H1 (cell line): ENCODE results near the gene SCAPER.

Experiments used
- CEBPB ChIP-seq: IDR thresholded peaks from 2 replicates; pipeline ENCODE4 v1.6.1; 2012; ENCODE audit warnings: low read depth, low read length
- CREB1 ChIP-seq: IDR thresholded peaks from 2 replicates; pipeline ENCODE4 v1.6.1; 2012; ENCODE audit warnings: inconsistent platforms
- EP300 ChIP-seq, 2 experiments: IDR thresholded peaks; 1 replicate in 1 of 2; 2 replicates in 1 of 2; pipeline ENCODE4 v1.6.1; 2011 to 2012; ENCODE audit warnings: low read depth in 2 of 2, low read length in 2 of 2, mild to moderate bottlenecking in 2 of 2, borderline replicate concordance in 1 of 2, inconsistent platforms in 1 of 2, moderate library complexity in 1 of 2
- EZH2 ChIP-seq: fragments of 200-600 bp; sonication (generic); IDR thresholded peaks from 2 replicates; pipeline ENCODE4 v1.7.1; 2012; ENCODE audit warnings: low read depth, mild to moderate bottlenecking, moderate library complexity, low read length, inconsistent platforms; ENCODE audit not compliant: severe bottlenecking
- KDM1A ChIP-seq: fragments of 200-600, 300-600 bp; sonication (generic); IDR thresholded peaks from 2 replicates; pipeline ENCODE4 v1.7.1; 2016; ENCODE audit warnings: mild to moderate bottlenecking, low read length, borderline replicate concordance
- MAX ChIP-seq: IDR thresholded peaks from 2 replicates; pipeline ENCODE4 v1.6.1; 2012; ENCODE audit warnings: inconsistent platforms
- TAF1 ChIP-seq: IDR thresholded peaks from 2 replicates; pipeline ENCODE4 v1.6.1; 2011; ENCODE audit warnings: mild to moderate bottlenecking, low read depth, low read length
- USF2 ChIP-seq: IDR thresholded peaks from 2 replicates; pipeline ENCODE4 v1.6.1; 2011; ENCODE audit warnings: low read length, improper control_type of control experiment
- ZNF274 ChIP-seq: IDR thresholded peaks from 2 replicates; pipeline ENCODE4 v1.7.0; 2012; ENCODE audit warnings: low read length, borderline replicate concordance; ENCODE audit errors: extremely low read depth

- TF ChIP-seq EP300 (IDR thresholded peaks at IDR 0.05; ENCODE audit: borderline replicate concordance in 1 of 2, low read depth in 2 of 2, low read length in 2 of 2) (no peak), ZNF274 (no peak), USF2 (no peak), EZH2 (no peak), MAX (no peak), KDM1A (no peak), CEBPB (no peak), TAF1 (no peak), CREB1 (no peak)
Observed at GRCh38 chr15:76349301-76350070, 555.7 kb downstream of the SCAPER start.
